Caco-2 (cell line): ENCODE results near the gene TAPBP. TPM values are rescaled to one million over a fixed set of nuclear protein-coding genes. Genes with fewer than 3 reads are reported as not detected.

Experiments
- BruUV-seq: library from RNA; stranded (reverse); fragments of 400-500 nt; replicated peaks from 2 replicates; lab custom pipeline; 2021; lab: Mats Ljungman, UMichigan
- CTCF ChIA-PET: fragments of 300-600 bp; sonication (Branson Sonifier 250); formaldehyde crosslinking; loops from one replicate; lab custom pipeline; 2022; ENCODE audit warnings: antibody characterized with exemption; lab: Charles Lee
- POLR2A ChIA-PET: fragments of 300-600 bp; sonication (Branson Sonifier 250); formaldehyde crosslinking; loops from one replicate; lab custom pipeline; 2022; ENCODE audit warnings: antibody characterized with exemption; lab: Charles Lee
- DNase-seq, 2 experiments: peaks; one replicate each; pipeline versions ENCODE4 v3.0.0 to v3.0.0-alpha.2; 2020 to 2022
- H3K27me3 ChIP-seq: replicated peaks from 2 replicates; pipeline ENCODE4 v1.6.0; 2011; ENCODE audit warnings: low read length; ENCODE audit not compliant: control insufficient read depth, insufficient read depth
- H3K36me3 ChIP-seq: 2 replicates; pipeline ENCODE4 v1.5.1; 2011; ENCODE audit warnings: low read length; ENCODE audit not compliant: control insufficient read depth, insufficient read depth
- H3K4me1 ChIP-seq: fragments of 250-450 bp; sonication (Bioruptor Pico); 2 replicates; pipeline ENCODE4 v1.5.1; 2020; ENCODE audit warnings: mild to moderate bottlenecking
- H3K4me3 ChIP-seq: 2 replicates; pipeline ENCODE4 v1.5.1; 2011; ENCODE audit warnings: low read depth, mild to moderate bottlenecking, control low read depth, low read length
- H3K9me3 ChIP-seq: fragments of 250-450 bp; sonication (Bioruptor Pico); 2 replicates; pipeline ENCODE4 v1.5.1; 2020; ENCODE audit warnings: mild to moderate bottlenecking, moderate library complexity
- H3K27ac Mint-ChIP-seq: one replicate; pipeline ENCODE4 v1.8.0; 2022; ENCODE audit warnings: mixed read lengths; ENCODE audit not compliant: unreplicated experiment
- H3K27me3 Mint-ChIP-seq: one replicate; pipeline ENCODE4 v1.8.0; 2022; ENCODE audit warnings: mixed read lengths; ENCODE audit not compliant: insufficient read depth, unreplicated experiment
- H3K36me3 Mint-ChIP-seq: one replicate; pipeline ENCODE4 v1.8.0; 2022; ENCODE audit warnings: mild to moderate bottlenecking, mixed read lengths; ENCODE audit not compliant: insufficient read depth, unreplicated experiment
- H3K4me1 Mint-ChIP-seq: one replicate; pipeline ENCODE4 v1.8.0; 2022; ENCODE audit warnings: low read depth, mixed read lengths; ENCODE audit not compliant: unreplicated experiment
- H3K4me3 Mint-ChIP-seq: one replicate; pipeline ENCODE4 v1.8.0; 2022; ENCODE audit warnings: mild to moderate bottlenecking, moderate library complexity, mixed read lengths; ENCODE audit not compliant: unreplicated experiment
- H3K9me3 Mint-ChIP-seq: one replicate; pipeline ENCODE4 v1.8.0; 2022; ENCODE audit warnings: mixed read lengths; ENCODE audit not compliant: unreplicated experiment
- CTCF ChIP-seq, 2 experiments: fragments of 200-600 bp in 1 of 2; IDR thresholded peaks; 1 replicate in 1 of 2; 2 replicates in 1 of 2; pipeline versions ENCODE4 v1.5.1 to v1.8.0; 2011 to 2022; ENCODE audit warnings: antibody characterized with exemption in 1 of 2, control low read depth in 1 of 2, inconsistent platforms in 1 of 2, low read depth in 1 of 2, low read length in 1 of 2, mild to moderate bottlenecking in 1 of 2, moderate library complexity in 1 of 2; ENCODE audit not compliant: insufficient read depth in 1 of 2, severe bottlenecking in 1 of 2, unreplicated experiment in 1 of 2
- intact Hi-C: fragments of 100-400 bp; cut with micrococcal nuclease; formaldehyde crosslinking; loops from one replicate; pipeline ENCODE4 v1.10.0; 2022; ENCODE audit not compliant: unreplicated experiment
- total RNA-seq: library from RNA; stranded (reverse); gene quantifications from 2 replicates; pipeline ENCODE4 v1.2.3, GENCODE V29; 2022

TAPBP gene
- total RNA-seq, 1 experiment from 2014 or later: 36.7 TPM

DNA sequence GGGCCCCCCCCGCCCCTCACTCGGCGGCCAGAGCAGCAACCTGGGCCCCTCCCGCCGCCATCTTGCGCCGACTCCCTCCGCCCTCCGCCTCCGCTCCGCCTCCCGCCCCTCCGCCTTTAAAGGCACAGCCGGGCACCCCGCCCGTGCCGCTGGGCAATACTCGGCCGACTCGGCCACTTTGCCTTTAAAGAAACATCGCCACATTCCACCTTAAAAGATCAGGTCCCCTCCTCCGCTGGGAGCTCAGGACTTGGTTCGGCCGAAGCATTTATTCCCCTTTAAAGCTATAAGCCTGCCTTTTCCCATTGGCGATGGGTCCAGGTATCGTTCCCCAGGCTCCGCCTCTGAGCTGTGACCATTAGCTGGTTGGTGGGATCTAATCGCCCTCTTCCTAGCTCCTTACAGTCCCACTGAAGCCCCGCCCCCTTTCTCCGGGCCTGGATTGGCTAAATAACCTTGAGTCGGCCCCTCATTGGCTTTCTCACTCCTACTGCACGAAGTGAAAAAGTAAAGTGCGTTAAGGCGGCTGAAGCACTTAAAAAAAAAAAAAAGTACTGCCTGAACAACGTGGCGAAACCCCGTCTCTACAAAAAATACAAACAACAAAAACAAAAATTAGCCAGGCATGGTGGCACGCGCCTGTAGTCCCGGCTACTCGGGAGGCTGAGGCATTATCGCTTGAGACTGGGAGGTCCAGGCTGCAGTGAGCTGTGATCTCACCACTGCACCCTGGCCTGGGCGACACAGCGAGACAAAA, 4.0 kb upstream of the TAPBP start, which contains the start of gene ZBTB22:
Gene ZBTB22 (minus strand): TSS at position 76 of the 757 bp plus-strand sequence. CDS start 828 bp downstream, outside the sequence.
- no peaks in the 10 kb centered on the region for H3K27me3 ChIP-seq
- DNase-seq: peak; percentile 98 to 99
- Mint-ChIP-seq H3K27ac (peak within 1 kb of the TSS; percentile 90), H3K36me3 (peaks cover 64% of the 10 kb centered on the region), H3K4me3 (peak within 1 kb of the TSS; percentile 89), H3K9me3 (no peaks in the 10 kb centered on the region), H3K4me1 (peaks cover 45% of the 10 kb centered on the region), H3K27me3 (no peaks in the 10 kb centered on the region)
- H3K4me3 ChIP-seq: peak within 1 kb of the TSS; percentile 73
- TSS peak; percentile 35 for BruUV-seq
- H3K9me3 ChIP-seq: no peaks in the 10 kb centered on the region
- CTCF ChIA-PET: interaction anchor here (0.5 to 2.0 kb wide), 13 partner anchors 18 to 433 kb away, joined by 3 to 21 read pairs (median 4); partner anchors contain the start of genes RGL2, RPS18 and VPS52
- no peak for TF ChIP-seq CTCF (IDR thresholded peaks at IDR 0.05; ENCODE audit: insufficient read depth in 1 of 2, low read depth in 1 of 2, low read length in 1 of 2, severe bottlenecking in 1 of 2, unreplicated experiment in 1 of 2)
- H3K4me1 ChIP-seq: peaks cover 22% of the 10 kb centered on the region
- H3K36me3 ChIP-seq: peaks cover 5% of the 10 kb centered on the region
- POLR2A ChIA-PET: interaction anchor here (0.5 to 1.9 kb wide), 18 partner anchors 8 to 1498 kb away, joined by 3 to 22 read pairs (median 4); partner anchors contain the start of genes CUTA, KIFC1, PFDN6 and RGL2
- intact Hi-C loops: no loop called here

- no peaks in the 10 kb centered on the region for H3K27me3 ChIP-seq
- no TSS peak for BruUV-seq
- peaks cover 22% of the 10 kb centered on the region for H3K4me1 ChIP-seq
- peak overlapping the region; percentile 90 for H3K27ac Mint-ChIP-seq
- H3K36me3 ChIP-seq: peaks cover 5% of the 10 kb centered on the region
- H3K9me3 ChIP-seq: no peaks in the 10 kb centered on the region
- CTCF ChIA-PET: interaction anchor here (0.5 to 2.0 kb wide), 9 partner anchors 18 to 109 kb away, joined by 3 to 21 read pairs (median 6); partner anchors contain the start of genes RGL2, RPS18 and VPS52
- DNase-seq: no peak
- POLR2A ChIA-PET: interaction anchor here (0.5 to 1.9 kb wide), 14 partner anchors 8 to 345 kb away, joined by 3 to 22 read pairs (median 6); partner anchors contain the start of genes CUTA, KIFC1, PFDN6 and RGL2
- intact Hi-C loops: no loop called here
- H3K4me1 Mint-ChIP-seq: peaks cover 43% of the 10 kb centered on the region
- H3K36me3 Mint-ChIP-seq: peaks cover 64% of the 10 kb centered on the region
- H3K27me3 Mint-ChIP-seq: no peaks in the 10 kb centered on the region
- peak overlapping the region; percentile 89 for H3K4me3 Mint-ChIP-seq
- H3K9me3 Mint-ChIP-seq: no peaks in the 10 kb centered on the region
- peak overlapping the region; percentile 73 for H3K4me3 ChIP-seq
- TF ChIP-seq CTCF (IDR thresholded peaks at IDR 0.05; ENCODE audit: insufficient read depth in 1 of 2, low read depth in 1 of 2, low read length in 1 of 2, severe bottlenecking in 1 of 2, unreplicated experiment in 1 of 2): no peak
These were observed 3.5 kb upstream of the TAPBP start for GRCh38 chr6:33317419-33317668.

- H3K36me3 Mint-ChIP-seq: peaks cover 61% of the 10 kb centered on the region
- Histone ChIP-seq H3K27me3 (no peaks in the 10 kb centered on the region), H3K4me1 (peaks cover 22% of the 10 kb centered on the region), H3K9me3 (no peaks in the 10 kb centered on the region), H3K36me3 (peaks cover 5% of the 10 kb centered on the region), H3K4me3 (peak overlapping the region; percentile 73)
- CTCF ChIA-PET: no interaction called here
- no peak for TF ChIP-seq CTCF (IDR thresholded peaks at IDR 0.05; ENCODE audit: insufficient read depth in 1 of 2, low read depth in 1 of 2, low read length in 1 of 2, severe bottlenecking in 1 of 2, unreplicated experiment in 1 of 2)
- H3K4me1 Mint-ChIP-seq: peaks cover 38% of the 10 kb centered on the region
- intact Hi-C loops: no loop called here
- no peak for DNase-seq
- peak overlapping the region; percentile 89 for H3K4me3 Mint-ChIP-seq
- H3K9me3 Mint-ChIP-seq: no peaks in the 10 kb centered on the region
- H3K27me3 Mint-ChIP-seq: no peaks in the 10 kb centered on the region
- POLR2A ChIA-PET: interaction anchor here (0.6 to 1.9 kb wide), 4 partner anchors 18 to 43 kb away, joined by 7 to 22 read pairs (median 14); partner anchors contain the start of genes PFDN6, RGL2 and WDR46
- BruUV-seq: no TSS peak
- H3K27ac Mint-ChIP-seq: peak overlapping the region; percentile 90
These were observed 2.9 kb upstream of the TAPBP start for GRCh38 chr6:33316603-33317418.
